Panc1 (cell line): ENCODE data around the gene TMCO4. TPM values are rescaled to one million over a fixed set of nuclear protein-coding genes. Genes with fewer than 3 reads are reported as not detected.

Experiments used
- ATAC-seq: fragments of 200-7000 bp; cut with Tn5 transposase; 2 replicates; pipeline ENCODE4 v1.9.1; 2020; ENCODE audit warnings: mild to moderate bottlenecking, moderate library complexity
- BruUV-seq: library from RNA; stranded (reverse); fragments of 400-500 nt; replicated peaks from 2 replicates; lab custom pipeline; 2021; lab: Mats Ljungman, UMichigan
- CTCF ChIA-PET: fragments of 300-600 bp; sonication (Branson Sonifier 250); formaldehyde crosslinking; loops from one replicate; lab custom pipeline; 2022; ENCODE audit warnings: antibody characterized with exemption; lab: Charles Lee
- POLR2A ChIA-PET: fragments of 300-600 bp; sonication (Branson Sonifier 250); formaldehyde crosslinking; loops from one replicate; lab custom pipeline; 2022; ENCODE audit warnings: antibody characterized with exemption; lab: Charles Lee
- DNase-seq: peaks from one replicate; pipeline ENCODE4 v3.0.0-alpha.2; 2010; ENCODE audit warnings: low read depth, low spot score
- H3K27ac ChIP-seq: 2 replicates; pipeline ENCODE4 v1.5.1; 2011; ENCODE audit warnings: mild to moderate bottlenecking, low read length, inconsistent platforms
- H3K27me3 ChIP-seq: fragments of 200-500 bp; sonication (Bioruptor generic); 2 replicates; pipeline ENCODE4 v1.6.0; 2014; ENCODE audit warnings: low read length, inconsistent platforms; ENCODE audit not compliant: control insufficient read depth, insufficient read depth
- H3K36me3 ChIP-seq: fragments of 200-500 bp; sonication (Bioruptor generic); 2 replicates; pipeline ENCODE4 v1.5.1; 2014; ENCODE audit warnings: inconsistent platforms, mild to moderate bottlenecking, low read length, moderate library complexity; ENCODE audit not compliant: control insufficient read depth, insufficient read depth
- H3K4me1 ChIP-seq: 2 replicates; pipeline ENCODE4 v1.5.1; 2011; ENCODE audit warnings: inconsistent platforms, mild to moderate bottlenecking, low read length, moderate library complexity; ENCODE audit not compliant: control insufficient read depth, insufficient read depth
- H3K4me3 ChIP-seq, 2 experiments: 2 replicates each; pipeline ENCODE4 v1.5.1; 2011 to 2012; ENCODE audit warnings: low read depth in 2 of 2, low read length in 2 of 2, mild to moderate bottlenecking in 2 of 2, inconsistent platforms in 1 of 2, moderate library complexity in 1 of 2
- H3K9me3 ChIP-seq: fragments of 200-500 bp; sonication (Bioruptor generic); 2 replicates; pipeline ENCODE4 v1.5.1; 2014; ENCODE audit warnings: low read depth, mild to moderate bottlenecking, inconsistent platforms, low read length, moderate library complexity; ENCODE audit not compliant: control insufficient read depth, insufficient read depth
- POLR2AphosphoS5 ChIP-seq: IDR thresholded peaks from 2 replicates; pipeline ENCODE4 v1.6.1; 2012; ENCODE audit warnings: mild to moderate bottlenecking, low read depth, low read length, moderate library complexity
- SIN3A ChIP-seq: IDR thresholded peaks from 2 replicates; pipeline ENCODE4 v1.6.1; 2012; ENCODE audit warnings: low read depth, mild to moderate bottlenecking, low read length, moderate library complexity, borderline replicate concordance; ENCODE audit not compliant: insufficient read depth
- TCF7L2 ChIP-seq: IDR thresholded peaks from 2 replicates; pipeline ENCODE4 v1.6.1; 2011; ENCODE audit warnings: mild to moderate bottlenecking, low read depth, low read length, inconsistent platforms
- in situ Hi-C: cut with HindIII; loops from 2 replicates; pipeline ENCODE4 v1.10.0; 2016; ENCODE audit warnings: low sequenced_read_pairs, low pct_unique_long_range_greater_than_20kb
- intact Hi-C: fragments of 100-400 bp; cut with micrococcal nuclease; formaldehyde crosslinking; loops from one replicate; pipeline ENCODE4 v1.10.0; 2022; ENCODE audit not compliant: unreplicated experiment
- total RNA-seq: library from RNA; stranded (reverse); gene quantifications from one replicate; pipeline ENCODE4 v1.2.1, GENCODE V29; 2021; ENCODE audit not compliant: unreplicated experiment
- TF ChIP-seq, protein P1 (sequence below), 2 experiments: IDR thresholded peaks; 2 replicates each; pipeline ENCODE4 v1.6.1; 2011 to 2012; ENCODE audit warnings: low read depth in 2 of 2, control low read depth in 1 of 2, low read length in 1 of 2, mild to moderate bottlenecking in 1 of 2, moderate library complexity in 1 of 2; ENCODE audit not compliant: insufficient read depth in 1 of 2
- TF ChIP-seq, protein P2 (sequence below): fragments of 450-650 bp; IDR thresholded peaks from 2 replicates; pipeline ENCODE4 v1.5.1; 2017; ENCODE audit warnings: mild to moderate bottlenecking

Gene TMCO4
- total RNA-seq, 1 experiment from 2014 or later, result 13.2 TPM

- no TSS peak for BruUV-seq
- ChIA-PET POLR2A (interaction anchor here (0.6 kb wide), 1 partner anchor 71 kb away, joined by 7 read pairs; no protein-coding TSS in a partner anchor), CTCF (interaction anchor here (0.6 kb wide), 1 partner anchor 24 kb away, joined by 4 read pairs; no protein-coding TSS in a partner anchor)
- intact Hi-C loops (no loop called here), in situ Hi-C loops (no loop called here)
- DNase-seq, result no peak
- Histone ChIP-seq H3K27ac (no peak overlapping the region), H3K4me1 (no peaks in the 10 kb centered on the region), H3K27me3 (no peaks in the 10 kb centered on the region), H3K36me3 (no peaks in the 10 kb centered on the region), H3K4me3 (no peak overlapping the region), H3K9me3 (no peaks in the 10 kb centered on the region)
- TF ChIP-seq POLR2AphosphoS5 (no peak), TCF7L2 (no peak), SIN3A (no peak)
- TF ChIP-seq, protein P1, sequence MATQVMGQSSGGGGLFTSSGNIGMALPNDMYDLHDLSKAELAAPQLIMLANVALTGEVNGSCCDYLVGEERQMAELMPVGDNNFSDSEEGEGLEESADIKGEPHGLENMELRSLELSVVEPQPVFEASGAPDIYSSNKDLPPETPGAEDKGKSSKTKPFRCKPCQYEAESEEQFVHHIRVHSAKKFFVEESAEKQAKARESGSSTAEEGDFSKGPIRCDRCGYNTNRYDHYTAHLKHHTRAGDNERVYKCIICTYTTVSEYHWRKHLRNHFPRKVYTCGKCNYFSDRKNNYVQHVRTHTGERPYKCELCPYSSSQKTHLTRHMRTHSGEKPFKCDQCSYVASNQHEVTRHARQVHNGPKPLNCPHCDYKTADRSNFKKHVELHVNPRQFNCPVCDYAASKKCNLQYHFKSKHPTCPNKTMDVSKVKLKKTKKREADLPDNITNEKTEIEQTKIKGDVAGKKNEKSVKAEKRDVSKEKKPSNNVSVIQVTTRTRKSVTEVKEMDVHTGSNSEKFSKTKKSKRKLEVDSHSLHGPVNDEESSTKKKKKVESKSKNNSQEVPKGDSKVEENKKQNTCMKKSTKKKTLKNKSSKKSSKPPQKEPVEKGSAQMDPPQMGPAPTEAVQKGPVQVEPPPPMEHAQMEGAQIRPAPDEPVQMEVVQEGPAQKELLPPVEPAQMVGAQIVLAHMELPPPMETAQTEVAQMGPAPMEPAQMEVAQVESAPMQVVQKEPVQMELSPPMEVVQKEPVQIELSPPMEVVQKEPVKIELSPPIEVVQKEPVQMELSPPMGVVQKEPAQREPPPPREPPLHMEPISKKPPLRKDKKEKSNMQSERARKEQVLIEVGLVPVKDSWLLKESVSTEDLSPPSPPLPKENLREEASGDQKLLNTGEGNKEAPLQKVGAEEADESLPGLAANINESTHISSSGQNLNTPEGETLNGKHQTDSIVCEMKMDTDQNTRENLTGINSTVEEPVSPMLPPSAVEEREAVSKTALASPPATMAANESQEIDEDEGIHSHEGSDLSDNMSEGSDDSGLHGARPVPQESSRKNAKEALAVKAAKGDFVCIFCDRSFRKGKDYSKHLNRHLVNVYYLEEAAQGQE (IDR thresholded peaks at IDR 0.05; ENCODE audit: insufficient read depth in 1 of 2, low read depth in 2 of 2, low read length in 1 of 2), result no peak
- TF ChIP-seq, protein P2, sequence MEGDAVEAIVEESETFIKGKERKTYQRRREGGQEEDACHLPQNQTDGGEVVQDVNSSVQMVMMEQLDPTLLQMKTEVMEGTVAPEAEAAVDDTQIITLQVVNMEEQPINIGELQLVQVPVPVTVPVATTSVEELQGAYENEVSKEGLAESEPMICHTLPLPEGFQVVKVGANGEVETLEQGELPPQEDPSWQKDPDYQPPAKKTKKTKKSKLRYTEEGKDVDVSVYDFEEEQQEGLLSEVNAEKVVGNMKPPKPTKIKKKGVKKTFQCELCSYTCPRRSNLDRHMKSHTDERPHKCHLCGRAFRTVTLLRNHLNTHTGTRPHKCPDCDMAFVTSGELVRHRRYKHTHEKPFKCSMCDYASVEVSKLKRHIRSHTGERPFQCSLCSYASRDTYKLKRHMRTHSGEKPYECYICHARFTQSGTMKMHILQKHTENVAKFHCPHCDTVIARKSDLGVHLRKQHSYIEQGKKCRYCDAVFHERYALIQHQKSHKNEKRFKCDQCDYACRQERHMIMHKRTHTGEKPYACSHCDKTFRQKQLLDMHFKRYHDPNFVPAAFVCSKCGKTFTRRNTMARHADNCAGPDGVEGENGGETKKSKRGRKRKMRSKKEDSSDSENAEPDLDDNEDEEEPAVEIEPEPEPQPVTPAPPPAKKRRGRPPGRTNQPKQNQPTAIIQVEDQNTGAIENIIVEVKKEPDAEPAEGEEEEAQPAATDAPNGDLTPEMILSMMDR, result no peak
- ATAC-seq, result no peak
Observed at GRCh38 chr1:19768353-19769210, 31.1 kb downstream of the TMCO4 start.

- in situ Hi-C loops, result no loop called here
- CTCF ChIA-PET, result interaction anchor here (0.6 kb wide), 1 partner anchor 60 kb away, joined by 3 read pairs; no protein-coding TSS in a partner anchor
- no peaks in the 10 kb centered on the region for H3K36me3 ChIP-seq
- no peaks in the 10 kb centered on the region for H3K9me3 ChIP-seq
- H3K27ac ChIP-seq, result no peak overlapping the region
- DNase-seq (no peak), ATAC-seq (no peak)
- TF ChIP-seq, protein P1 (IDR thresholded peaks at IDR 0.05; ENCODE audit: insufficient read depth in 1 of 2, low read depth in 2 of 2, low read length in 1 of 2), result no peak
- no peak for TF ChIP-seq POLR2AphosphoS5
- TF ChIP-seq TCF7L2, result no peak
- no peak for TF ChIP-seq SIN3A
- TF ChIP-seq, protein P2, result no peak
- H3K27me3 ChIP-seq, result no peaks in the 10 kb centered on the region
- intact Hi-C loops, result no loop called here
- no peaks in the 10 kb centered on the region for H3K4me1 ChIP-seq
- H3K4me3 ChIP-seq, result no peak overlapping the region
- no TSS peak for BruUV-seq
- POLR2A ChIA-PET, result no interaction called here
Observed at GRCh38 chr1:19765623-19766022, 34.1 kb downstream of the TMCO4 start.
